ENCODE results near the gene KRTAP10-11. TPM values are rescaled to one million over a fixed set of nuclear protein-coding genes. Genes with fewer than 3 reads are reported as not detected.
A peak's percentile ranks its signal among the peaks of the same experiment; 100 is the strongest.
"Not testable (repeated sequence)": the region's sequence is repeated elsewhere in the genome, so short reads cannot be mapped to it uniquely, and the experiment has no call there.

The KRTAP10-11 gene
- total RNA-seq, 2 experiments from 2014 or later, result not detected

DNA sequence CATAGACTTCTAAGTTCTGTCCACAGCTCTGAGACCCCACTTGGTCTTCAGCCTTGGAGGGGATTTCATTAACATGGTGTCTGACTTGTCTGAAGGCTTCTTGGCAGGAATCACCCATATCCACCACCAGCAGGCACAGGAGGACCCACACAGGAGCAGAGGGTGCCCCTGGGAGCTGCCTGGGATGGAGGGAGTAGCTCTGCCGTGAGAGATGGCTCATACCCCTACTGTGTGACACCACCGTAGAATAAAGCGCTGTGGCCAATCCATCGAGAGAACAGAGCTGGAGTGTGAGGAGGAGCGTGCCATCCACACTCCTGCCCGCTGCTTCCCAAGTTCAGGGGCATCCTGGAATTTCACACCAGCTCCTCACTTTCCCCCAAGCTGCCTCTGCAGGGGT, 38.8 kb downstream of the KRTAP10-11 start:
- CTCF ChIA-PET; H3K9me3 Mint-ChIP-seq; DNase-seq; H3K4me3 Mint-ChIP-seq; H3K27me3 Mint-ChIP-seq (ENCODE audit: low read depth); intact Hi-C loops (cut with micrococcal nuclease); H3K4me1 Mint-ChIP-seq (ENCODE audit: low read depth); H3K36me3 Mint-ChIP-seq (ENCODE audit: low read depth); H3K27ac Mint-ChIP-seq: not testable (repeated sequence)

DNA sequence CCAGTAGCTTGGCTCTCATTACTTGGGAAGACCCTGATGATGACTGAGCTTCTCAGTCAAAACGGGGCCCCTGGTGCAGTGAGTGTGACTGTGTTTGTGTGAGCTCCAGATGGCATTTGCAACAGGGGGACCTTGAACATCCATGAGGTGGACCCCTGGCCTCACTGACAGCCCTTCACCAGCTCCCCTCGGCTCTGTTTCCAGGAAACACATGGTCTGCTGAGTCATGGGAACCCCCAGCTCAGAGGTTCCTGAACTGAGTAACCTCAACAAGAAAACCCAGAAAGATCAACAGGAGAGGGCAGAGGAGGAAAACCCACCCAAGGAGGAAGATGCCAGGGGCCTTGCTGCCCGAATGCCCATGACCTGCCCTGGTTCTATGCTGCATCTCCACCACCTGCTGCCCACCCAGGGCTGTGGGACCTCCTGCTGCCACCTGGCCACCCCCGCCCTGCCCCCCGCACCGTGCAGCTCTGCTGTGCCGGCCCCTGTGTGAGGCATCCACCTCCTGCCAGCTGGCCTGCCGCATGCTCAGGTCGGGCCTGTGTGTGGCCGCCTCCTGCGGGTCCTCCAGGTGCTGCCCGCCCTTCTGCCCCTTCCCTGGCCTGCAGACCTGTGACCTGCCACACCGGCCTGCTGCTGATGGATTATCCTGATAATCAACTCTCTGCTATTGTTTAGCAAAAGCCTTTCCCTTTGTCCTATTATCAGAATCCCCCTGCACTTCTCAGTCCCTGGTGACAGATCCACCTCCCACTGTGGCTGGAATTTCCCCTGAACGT, 40.0 kb downstream of the KRTAP10-11 start:
- Mint-ChIP-seq H3K4me1 (ENCODE audit: low read depth) (peaks cover 10% of the 10 kb centered on the region), H3K4me3 (no peak overlapping the region), H3K27ac (no peak overlapping the region), H3K36me3 (ENCODE audit: low read depth) (no peaks in the 10 kb centered on the region), H3K9me3 (no peaks in the 10 kb centered on the region), H3K27me3 (ENCODE audit: low read depth) (peaks cover 10% of the 10 kb centered on the region)
- intact Hi-C loops (cut with micrococcal nuclease), result no loop called here
- peak; percentile 22 for DNase-seq
- CTCF ChIA-PET, result interaction anchor here (1.5 kb wide), 1 partner anchor 9 kb away, joined by 3 read pairs; no protein-coding TSS in a partner anchor

GRCh38 chr21:44686843-44687561, 40.8 kb downstream of the KRTAP10-11 start:
- H3K4me3 Mint-ChIP-seq, result no peak overlapping the region
- no peak overlapping the region for H3K27ac Mint-ChIP-seq
- no peaks in the 10 kb centered on the region for H3K9me3 Mint-ChIP-seq
- H3K4me1 Mint-ChIP-seq (ENCODE audit: low read depth), result peaks cover 18% of the 10 kb centered on the region
- intact Hi-C loops (cut with micrococcal nuclease), result no loop called here
- CTCF ChIA-PET, result interaction anchor here (1.5 kb wide), 1 partner anchor 10 kb away, joined by 3 read pairs; no protein-coding TSS in a partner anchor
- no peaks in the 10 kb centered on the region for H3K36me3 Mint-ChIP-seq (ENCODE audit: low read depth)
- DNase-seq, result no peak
- peaks cover 10% of the 10 kb centered on the region for H3K27me3 Mint-ChIP-seq (ENCODE audit: low read depth)

DNA sequence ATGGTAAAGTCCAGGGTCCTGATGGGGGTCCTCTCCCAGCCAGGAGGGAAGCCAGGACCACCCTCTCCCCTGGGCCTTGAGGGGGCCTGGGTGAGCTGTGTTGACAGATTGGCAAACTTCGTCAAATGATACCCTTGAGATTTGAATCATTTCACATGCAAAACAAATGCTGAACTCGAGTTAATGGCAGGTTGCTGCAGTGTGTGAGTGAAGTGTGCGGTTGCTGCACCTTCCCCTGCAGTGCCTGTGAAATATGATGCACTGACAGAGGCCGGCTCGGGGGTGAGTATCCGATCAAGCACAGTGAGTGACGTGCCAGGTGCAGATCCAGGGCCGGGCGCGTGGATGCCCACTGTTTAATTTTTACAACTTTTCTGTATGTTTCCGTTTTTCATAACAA, 41.5 kb downstream of the KRTAP10-11 start:
- Mint-ChIP-seq H3K4me1 (ENCODE audit: low read depth) (peaks cover 19% of the 10 kb centered on the region), H3K27me3 (ENCODE audit: low read depth) (peaks cover 7% of the 10 kb centered on the region), H3K27ac (no peak overlapping the region), H3K36me3 (ENCODE audit: low read depth) (peaks cover 2% of the 10 kb centered on the region), H3K9me3 (peaks cover 4% of the 10 kb centered on the region), H3K4me3 (no peak overlapping the region)
- CTCF ChIA-PET, result interaction anchor here (1.5 kb wide), 1 partner anchor 11 kb away, joined by 3 read pairs; no protein-coding TSS in a partner anchor
- DNase-seq, result no peak
- intact Hi-C loops (cut with micrococcal nuclease), result no loop called here

- H3K27me3 Mint-ChIP-seq (ENCODE audit: low read depth); intact Hi-C loops (cut with micrococcal nuclease); H3K9me3 Mint-ChIP-seq; DNase-seq; H3K27ac Mint-ChIP-seq; H3K4me3 Mint-ChIP-seq; H3K36me3 Mint-ChIP-seq (ENCODE audit: low read depth); CTCF ChIA-PET: not testable (repeated sequence)
- H3K4me1 Mint-ChIP-seq (ENCODE audit: low read depth), result peaks cover 21% of the 10 kb centered on the region
These were observed 43.5 kb downstream of the KRTAP10-11 start for GRCh38 chr21:44689740-44690139.

- no peak overlapping the region for H3K4me3 Mint-ChIP-seq
- peaks cover 15% of the 10 kb centered on the region for H3K4me1 Mint-ChIP-seq (ENCODE audit: low read depth)
- CTCF ChIA-PET, result no interaction called here
These were observed 45.5 kb downstream of the KRTAP10-11 start for GRCh38 chr21:44691686-44692085.

DNA sequence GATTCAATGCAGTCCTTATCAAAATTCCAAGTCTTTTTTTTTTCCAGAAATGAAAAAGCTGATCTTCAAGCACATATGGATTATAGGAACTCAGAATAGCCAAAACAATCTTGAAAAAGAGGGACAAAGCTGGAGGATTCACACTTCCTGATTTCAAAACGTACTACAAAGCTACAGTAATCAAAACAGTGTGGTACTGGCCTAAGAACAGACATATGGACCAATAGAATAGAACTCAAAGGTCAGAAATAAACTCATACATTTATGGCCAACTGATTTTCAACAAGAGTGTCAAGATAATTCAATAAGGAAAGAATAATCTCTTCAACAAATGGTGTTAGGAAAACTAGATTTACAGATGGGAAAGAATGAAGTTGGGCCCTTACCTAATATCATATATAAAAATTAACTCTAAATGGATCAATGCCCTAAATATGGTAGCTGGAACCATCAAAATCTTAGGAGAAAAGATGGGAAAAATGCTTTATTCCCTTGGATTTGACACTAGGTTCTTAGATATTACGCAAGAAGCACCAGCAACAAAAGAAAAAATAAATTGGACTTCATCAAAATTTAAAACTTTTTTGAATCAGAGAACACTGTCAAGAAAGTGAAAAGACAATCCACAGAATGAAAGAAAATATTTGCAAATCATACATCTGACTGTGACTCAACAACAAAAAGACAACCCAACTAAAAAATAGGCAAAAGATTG, 46.7 kb downstream of the KRTAP10-11 start:
- peaks cover 9% of the 10 kb centered on the region for H3K9me3 Mint-ChIP-seq
- H3K4me3 Mint-ChIP-seq, result no peak overlapping the region
- peaks cover 11% of the 10 kb centered on the region for H3K27me3 Mint-ChIP-seq (ENCODE audit: low read depth)
- intact Hi-C loops (cut with micrococcal nuclease), result no loop called here
- peaks cover 15% of the 10 kb centered on the region for H3K4me1 Mint-ChIP-seq (ENCODE audit: low read depth)
- H3K27ac Mint-ChIP-seq, result no peak overlapping the region
- CTCF ChIA-PET, result no interaction called here
- no peak for DNase-seq
- peaks cover 2% of the 10 kb centered on the region for H3K36me3 Mint-ChIP-seq (ENCODE audit: low read depth)

More at GRCh38 chr21:44691686-44692085, 45.5 kb downstream of the KRTAP10-11 start:
- H3K27ac Mint-ChIP-seq, result no peak overlapping the region
- H3K36me3 Mint-ChIP-seq (ENCODE audit: low read depth), result peaks cover 2% of the 10 kb centered on the region
- DNase-seq, result no peak
- intact Hi-C loops (cut with micrococcal nuclease), result no loop called here
- H3K9me3 Mint-ChIP-seq, result peaks cover 9% of the 10 kb centered on the region
- H3K27me3 Mint-ChIP-seq (ENCODE audit: low read depth), result peaks cover 4% of the 10 kb centered on the region

DNA sequence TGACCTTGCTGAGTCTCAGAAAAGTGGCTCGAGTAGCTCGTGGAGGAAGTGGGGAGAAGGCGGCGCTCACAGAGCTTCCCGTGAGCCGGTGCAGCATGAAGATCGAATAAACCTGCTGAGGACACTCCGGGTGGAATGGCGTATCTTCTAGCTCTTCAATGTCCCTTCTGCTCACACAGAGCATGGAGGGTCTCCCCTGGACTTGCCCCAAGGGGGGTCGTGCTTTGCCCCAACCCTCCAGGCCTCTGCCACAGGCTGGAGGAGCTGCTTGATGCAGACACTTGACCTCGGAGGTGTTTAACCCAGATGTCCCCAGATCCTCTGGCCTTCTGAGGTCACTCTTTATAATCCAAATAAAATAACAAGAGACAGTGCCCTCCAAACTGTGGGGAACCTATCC, 48.6 kb downstream of the KRTAP10-11 start:
- Mint-ChIP-seq H3K4me3 (no peak overlapping the region), H3K36me3 (ENCODE audit: low read depth) (peaks cover 2% of the 10 kb centered on the region), H3K27ac (no peak overlapping the region), H3K4me1 (ENCODE audit: low read depth) (peaks cover 15% of the 10 kb centered on the region), H3K9me3 (peaks cover 9% of the 10 kb centered on the region), H3K27me3 (ENCODE audit: low read depth) (peaks cover 23% of the 10 kb centered on the region)
- DNase-seq, result no peak
- CTCF ChIA-PET, result no interaction called here
- intact Hi-C loops (cut with micrococcal nuclease), result no loop called here

DNA sequence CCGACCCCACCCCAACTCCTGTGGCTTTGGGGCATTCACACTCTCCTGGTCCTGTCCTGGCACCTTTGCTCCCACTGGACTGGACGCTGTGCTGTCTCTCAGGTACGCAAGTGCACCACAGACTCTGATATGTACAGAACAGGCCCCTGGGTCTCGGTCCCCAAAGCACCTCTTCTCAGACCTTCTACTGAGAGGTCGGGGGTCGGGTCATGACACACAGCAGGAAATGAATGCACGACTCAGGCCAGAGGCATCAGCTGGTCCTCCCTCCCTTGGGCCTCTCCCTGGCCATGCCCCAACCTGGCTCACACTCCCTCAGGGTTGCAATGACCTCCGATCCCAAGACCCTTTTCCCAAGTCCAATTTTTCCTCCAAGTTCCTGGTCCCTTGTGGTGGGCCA, 49.0 kb downstream of the KRTAP10-11 start:
- Mint-ChIP-seq H3K4me3 (no peak overlapping the region), H3K4me1 (ENCODE audit: low read depth) (peaks cover 15% of the 10 kb centered on the region), H3K27me3 (ENCODE audit: low read depth) (peaks cover 26% of the 10 kb centered on the region), H3K27ac (no peak overlapping the region), H3K9me3 (peaks cover 9% of the 10 kb centered on the region), H3K36me3 (ENCODE audit: low read depth) (peaks cover 2% of the 10 kb centered on the region)
- DNase-seq, result no peak
- CTCF ChIA-PET, result no interaction called here
- intact Hi-C loops (cut with micrococcal nuclease), result no loop called here

GRCh38 chr21:44695641-44696040, 49.4 kb downstream of the KRTAP10-11 start:
- peaks cover 9% of the 10 kb centered on the region for H3K9me3 Mint-ChIP-seq
- DNase-seq, result no peak
- no peak overlapping the region for H3K27ac Mint-ChIP-seq
- peaks cover 26% of the 10 kb centered on the region for H3K27me3 Mint-ChIP-seq (ENCODE audit: low read depth)
- peaks cover 2% of the 10 kb centered on the region for H3K36me3 Mint-ChIP-seq (ENCODE audit: low read depth)
- H3K4me1 Mint-ChIP-seq (ENCODE audit: low read depth), result peaks cover 15% of the 10 kb centered on the region
- intact Hi-C loops (cut with micrococcal nuclease), result no loop called here
- H3K4me3 Mint-ChIP-seq, result no peak overlapping the region
- CTCF ChIA-PET, result no interaction called here

- H3K9me3 Mint-ChIP-seq, result peaks cover 9% of the 10 kb centered on the region
- peaks cover 8% of the 10 kb centered on the region for H3K4me1 Mint-ChIP-seq (ENCODE audit: low read depth)
- intact Hi-C loops (cut with micrococcal nuclease), result no loop called here
- peaks cover 2% of the 10 kb centered on the region for H3K36me3 Mint-ChIP-seq (ENCODE audit: low read depth)
- CTCF ChIA-PET, result interaction anchor here (0.6 kb wide), 1 partner anchor 1345 kb away, joined by 4 read pairs; no protein-coding TSS in a partner anchor
- no peak overlapping the region for H3K4me3 Mint-ChIP-seq
- no peak overlapping the region for H3K27ac Mint-ChIP-seq
- peaks cover 31% of the 10 kb centered on the region for H3K27me3 Mint-ChIP-seq (ENCODE audit: low read depth)
- DNase-seq, result no peak
These were observed 50.4 kb downstream of the KRTAP10-11 start for GRCh38 chr21:44696572-44696971.

Measured in activated naive CD4-positive, alpha-beta T cell treated with anti-CD3 and anti-CD28 coated beads for 36 hours (primary cell).